Omental fat pad (tissue), 4 donors: Measurements from ENCODE around the gene NELL1. TPM values are rescaled to one million over a fixed set of nuclear protein-coding genes. Genes with fewer than 3 reads are reported as not detected.

Source experiments
- ATAC-seq: fragments of 150-250 bp; one replicate; pipeline ENCODE4 v1.9.1; 2016; ENCODE audit warnings: mild to moderate bottlenecking, moderate library complexity; ENCODE audit not compliant: low FRiP score
- DNase-seq: peaks from one replicate; pipeline ENCODE4 v3.0.0-alpha.2; 2019; ENCODE audit warnings: low spot score
- CTCF ChIP-seq, 3 donors: fragments of 450-650 bp; IDR thresholded peaks; one replicate each; pipeline ENCODE4 v1.5.1; 2016 to 2017; ENCODE audit warnings: antibody characterized with exemption in 3 of 3, mild to moderate bottlenecking in 3 of 3, moderate library complexity in 2 of 3
- total RNA-seq, 4 donors: library from RNA; depleted of rRNA; stranded (reverse); fragments of >200 nt; gene quantifications; one replicate each; pipeline ENCODE4 v1.1.0, GENCODE V29; 2016

NELL1 gene
- total RNA-seq, 4 donors from 2014 or later = 0.48 to 1.3 TPM; not detected in 2

- no peak for ATAC-seq
- no peak for DNase-seq
- no peak for TF ChIP-seq CTCF (IDR thresholded peaks at IDR 0.05)
These were observed 535.8 kb downstream of the NELL1 start for GRCh38 chr11:21205205-21205604.

GRCh38 chr11:21225860-21226259 lies 556.5 kb downstream of the NELL1 start:
- no peak for ATAC-seq
- DNase-seq = no peak
- no peak for TF ChIP-seq CTCF (IDR thresholded peaks at IDR 0.05)

- no peak for ATAC-seq
- no peak for DNase-seq
- TF ChIP-seq CTCF (IDR thresholded peaks at IDR 0.05) = no peak
These were observed 559.8 kb downstream of the NELL1 start for GRCh38 chr11:21229224-21229623.

GRCh38 chr11:21250196-21250595 lies 580.8 kb downstream of the NELL1 start:
- no peak for DNase-seq
- no peak for ATAC-seq
- TF ChIP-seq CTCF (IDR thresholded peaks at IDR 0.05) = no peak

GRCh38 chr11:21254055-21254454 lies 584.7 kb downstream of the NELL1 start:
- DNase-seq (no peak), ATAC-seq (no peak)
- TF ChIP-seq CTCF (IDR thresholded peaks at IDR 0.05) = no peak

- ATAC-seq (no peak), DNase-seq (no peak)
- TF ChIP-seq CTCF (IDR thresholded peaks at IDR 0.05) = no peak
These were observed 585.4 kb downstream of the NELL1 start for GRCh38 chr11:21254790-21255189.

GRCh38 chr11:21257461-21257860 lies 588.1 kb downstream of the NELL1 start:
- no peak for TF ChIP-seq CTCF (IDR thresholded peaks at IDR 0.05)
- DNase-seq (no peak), ATAC-seq (no peak)
